ENCODE data around the gene LSM4. TPM values are rescaled to one million over a fixed set of nuclear protein-coding genes. Genes with fewer than 3 reads are reported as not detected.

LSM4 gene
- total and polyA plus RNA-seq, 2 of the 4 experiments (the other 2 are of a cell fraction) = 44.8 to 118 TPM

- no peak for TF ChIP-seq RFX5 (IDR thresholded peaks at IDR 0.05; ENCODE audit: low read depth, low read length)
- no peak for TF ChIP-seq SMC3 (IDR thresholded peaks at IDR 0.05; ENCODE audit: low read depth, low read length)
- TF ChIP-seq MXI1 (IDR thresholded peaks at IDR 0.05; ENCODE audit: borderline replicate concordance, low read depth, low read length) = peak; percentile 72; the same call in 1 of the 2 replicates
These were observed 18.4 kb upstream of the LSM4 start (continued) for GRCh38 chr19:18340990-18341868.

All from IMR-90 (cell line).